Activated CD8-positive, alpha-beta memory T cell treated with anti-CD3 and anti-CD28 coated beads, Interleukin-2, amount 50 U/mL, for 1 hour (primary cell): ENCODE results near the gene XYLT2.
"Not testable (repeated sequence)": the region's sequence is repeated elsewhere in the genome, so short reads cannot be mapped to it uniquely, and the experiment has no call there.

Experiments
- DNase-seq: peaks from one replicate; pipeline ENCODE4 v3.0.0-alpha.2; 2020; ENCODE audit errors: extremely low read depth

The XYLT2 gene

DNA sequence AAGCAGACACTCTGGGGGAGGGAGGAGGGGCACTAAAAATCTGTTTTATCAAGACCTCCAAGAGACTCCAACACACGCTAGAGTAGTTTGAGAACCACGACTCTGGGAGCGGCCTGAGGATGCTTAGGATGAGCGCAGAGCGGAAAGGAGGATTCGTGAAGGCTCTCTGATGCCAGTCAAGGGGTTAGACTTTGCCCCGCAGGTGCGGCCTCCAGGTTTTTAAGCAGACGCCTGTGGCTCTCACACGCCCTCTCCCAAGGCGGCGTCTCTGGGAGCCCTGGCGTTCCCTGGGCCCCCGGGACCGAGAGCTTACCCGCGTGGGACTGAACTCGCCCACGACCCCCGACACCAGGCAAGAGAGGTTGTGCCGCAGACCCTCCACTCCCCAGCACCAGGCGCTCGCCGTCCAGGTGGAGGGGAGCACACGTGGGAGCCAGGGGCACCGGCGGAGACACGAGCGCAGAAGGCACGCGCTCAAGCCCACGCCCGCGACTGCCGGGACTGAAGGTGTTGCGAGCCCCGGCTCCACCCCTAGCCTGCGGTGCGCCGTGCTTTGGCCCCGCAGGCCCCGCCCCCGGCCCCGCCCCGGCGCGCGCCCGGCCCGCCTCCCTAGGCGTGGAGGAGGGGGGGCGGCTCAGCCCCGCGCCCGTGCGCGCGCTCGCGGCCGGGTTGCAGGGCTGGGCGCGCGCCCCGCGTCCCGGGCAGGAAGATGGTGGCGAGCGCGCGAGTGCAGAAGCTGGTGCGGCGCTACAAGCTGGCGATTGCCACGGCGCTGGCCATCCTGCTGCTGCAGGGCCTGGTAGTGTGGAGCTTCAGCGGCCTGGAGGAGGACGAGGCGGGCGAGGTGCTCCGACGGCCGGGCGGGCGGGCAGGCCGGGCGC, at the start of gene XYLT2:
Gene XYLT2 (plus strand): TSS at position 695 of the 881 bp plus-strand sequence. CDS start 15 bp downstream, at position 710.
- peak; percentile 54 for DNase-seq

DNA sequence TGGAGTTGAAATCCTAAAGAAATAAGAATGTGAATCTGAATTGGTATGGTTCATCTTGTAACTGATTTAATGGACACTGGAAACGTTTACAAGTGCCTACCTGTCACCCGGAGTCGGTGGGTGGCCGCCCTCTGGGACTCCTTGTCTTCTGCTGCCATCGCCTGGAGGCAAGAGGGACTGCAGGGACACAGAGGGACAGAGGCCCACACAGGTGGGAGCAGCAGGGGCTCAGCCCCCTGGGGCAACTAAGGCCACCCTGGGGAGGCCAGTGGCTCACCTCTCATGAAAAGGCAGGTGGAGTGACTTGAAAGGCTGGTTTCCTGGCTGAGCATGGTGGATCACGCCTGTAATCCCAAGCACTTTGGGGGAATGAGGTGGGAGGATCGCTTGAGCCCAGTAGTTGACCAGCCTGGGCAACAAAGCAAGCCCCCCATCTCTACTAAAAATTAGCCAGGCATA, 48.5 kb upstream of the XYLT2 start:
- peak; percentile 40 for DNase-seq

- DNase-seq = no peak
Observed at GRCh38 chr17:50298018-50298417, 47.9 kb upstream of the XYLT2 start.

- no peak for DNase-seq
Observed at GRCh38 chr17:50299776-50300175, 46.1 kb upstream of the XYLT2 start.

- not testable (repeated sequence) for DNase-seq
Observed at GRCh38 chr17:50300824-50301223, 45.1 kb upstream of the XYLT2 start.

DNA sequence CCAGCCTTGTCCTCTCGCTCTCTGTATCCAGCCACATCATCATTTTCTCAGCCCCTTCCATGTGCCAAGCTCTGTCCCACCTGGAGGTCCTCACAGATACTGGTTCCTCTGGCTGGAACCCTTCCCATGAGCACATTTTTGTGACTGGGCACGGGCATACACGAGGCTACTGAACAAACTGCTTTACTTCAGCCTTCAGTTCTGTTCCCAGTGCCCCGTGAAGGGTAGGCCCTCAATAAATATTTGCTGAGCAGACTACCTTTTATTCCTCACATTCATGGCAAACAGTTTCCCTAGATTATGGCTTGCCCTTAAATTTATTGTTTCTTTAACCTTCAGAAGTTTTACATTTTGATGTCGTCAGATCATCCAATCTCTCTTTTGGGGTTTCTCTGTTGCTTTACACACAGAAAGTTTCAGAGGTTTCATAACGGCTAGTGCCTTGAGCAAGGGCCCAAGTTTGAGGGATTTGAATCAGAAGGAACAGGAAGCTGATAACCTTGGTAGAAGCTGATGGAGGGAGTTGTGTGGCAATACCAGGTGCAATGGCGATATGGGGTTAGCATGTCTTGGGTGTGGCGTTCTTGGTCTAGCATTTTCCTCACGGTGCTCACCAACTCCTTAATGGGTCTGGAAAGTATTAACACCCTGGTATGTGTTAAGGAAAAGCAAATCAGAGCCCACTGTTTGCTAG, 43.9 kb upstream of the XYLT2 start:
- no peak for DNase-seq

- DNase-seq = no peak
Observed at GRCh38 chr17:50303051-50303450, 42.9 kb upstream of the XYLT2 start.

DNA sequence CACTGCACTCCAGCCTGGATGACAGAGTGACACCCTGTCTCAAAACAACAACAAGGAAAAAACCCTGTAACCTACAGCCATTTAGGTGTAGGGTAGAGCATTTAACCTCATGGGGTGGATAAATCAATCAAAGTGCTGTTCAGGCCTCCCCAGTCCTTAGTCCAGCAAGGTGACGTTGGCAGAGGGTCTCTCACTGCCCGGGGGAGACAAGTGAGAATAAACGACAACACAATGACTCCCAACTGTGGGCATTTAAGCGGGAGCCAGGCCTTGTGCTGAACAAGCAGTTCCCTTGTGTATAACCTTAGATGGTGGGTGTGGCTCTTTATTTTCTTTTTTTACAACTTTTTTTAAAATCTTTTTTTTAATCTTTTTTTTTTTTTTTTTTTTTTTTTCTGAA, 42.3 kb upstream of the XYLT2 start:
- DNase-seq = no peak

DNA sequence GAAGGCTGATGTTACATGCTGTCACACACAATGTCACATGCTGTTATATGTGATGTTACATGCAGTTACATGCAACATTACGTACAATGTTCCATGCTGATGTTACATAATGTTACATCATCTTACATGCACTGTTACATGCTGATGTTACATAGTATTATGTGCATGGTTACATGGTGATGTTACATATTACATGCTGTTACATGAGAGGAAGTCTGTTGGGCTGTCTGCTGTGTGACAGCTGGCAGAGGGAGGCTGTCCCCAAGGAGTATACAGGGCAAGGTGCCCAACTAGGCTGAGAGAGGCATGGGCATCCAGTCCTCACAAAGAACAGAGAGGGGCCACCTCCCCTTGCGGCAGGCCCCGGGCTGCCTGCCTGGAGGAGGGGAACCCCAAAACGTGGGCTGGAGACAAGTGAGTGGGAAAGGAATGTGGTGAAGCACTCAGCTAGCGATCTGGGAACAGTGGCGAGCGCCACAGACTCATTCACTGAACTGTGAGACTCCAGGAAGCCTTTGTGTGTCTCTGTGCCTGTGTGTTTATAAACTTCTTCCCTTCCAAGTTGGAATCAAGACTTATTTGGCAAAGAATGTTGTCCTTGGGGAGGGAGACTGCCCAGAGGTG, 41.0 kb upstream of the XYLT2 start:
- DNase-seq = no peak

GRCh38 chr17:50307654-50308053, 38.3 kb upstream of the XYLT2 start:
- DNase-seq = no peak

DNA sequence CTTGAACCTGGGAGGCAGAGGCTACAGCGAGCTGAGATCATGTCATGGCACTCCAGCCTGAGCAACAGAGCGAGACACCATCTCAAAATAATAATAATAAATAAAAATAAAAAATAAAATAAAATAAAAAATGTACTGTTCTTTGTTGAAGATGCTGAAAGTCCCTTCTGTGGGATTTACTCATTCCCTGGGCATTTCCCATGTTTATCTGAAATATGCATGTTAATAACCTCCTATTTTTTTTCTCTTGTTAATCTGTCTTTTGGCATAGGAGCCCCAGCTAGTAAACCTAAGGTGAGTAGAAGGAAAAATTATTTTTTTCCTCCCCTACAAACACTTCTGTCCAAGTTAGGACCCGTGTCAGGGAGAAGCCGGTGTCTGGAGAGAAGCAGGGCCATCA, 37.3 kb upstream of the XYLT2 start:
- no peak for DNase-seq

DNA sequence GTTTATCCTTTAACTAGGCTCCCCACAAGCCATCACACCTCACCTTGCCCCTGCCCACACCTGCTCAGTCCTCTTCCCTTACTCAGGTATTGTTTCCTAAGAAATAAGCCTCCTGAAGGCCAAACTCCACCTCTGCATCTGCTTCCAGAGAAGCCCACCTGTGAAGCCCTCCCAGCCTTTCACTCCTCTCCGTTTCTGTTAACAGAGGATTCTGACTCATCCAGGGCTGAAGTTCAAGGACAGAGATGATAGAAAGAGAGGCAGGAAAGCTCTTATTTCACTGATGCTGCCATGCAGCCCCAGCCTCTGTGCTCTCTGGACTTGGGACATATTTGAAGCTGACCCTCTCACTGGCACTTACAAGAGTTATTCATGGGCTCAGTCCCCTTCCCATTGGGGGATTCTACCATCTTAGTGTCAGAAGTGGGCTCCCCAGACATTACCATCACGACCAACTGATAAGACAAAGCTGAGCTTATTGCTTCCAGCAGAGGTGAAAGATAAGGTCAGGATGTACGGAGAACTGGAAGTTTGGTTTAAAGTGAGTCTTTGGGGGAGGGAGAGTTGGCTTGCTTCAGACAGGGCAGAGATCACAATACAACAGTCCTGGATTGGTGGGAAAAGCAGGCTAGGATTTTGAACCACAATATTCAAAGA, 35.3 kb upstream of the XYLT2 start:
- DNase-seq = no peak

DNA sequence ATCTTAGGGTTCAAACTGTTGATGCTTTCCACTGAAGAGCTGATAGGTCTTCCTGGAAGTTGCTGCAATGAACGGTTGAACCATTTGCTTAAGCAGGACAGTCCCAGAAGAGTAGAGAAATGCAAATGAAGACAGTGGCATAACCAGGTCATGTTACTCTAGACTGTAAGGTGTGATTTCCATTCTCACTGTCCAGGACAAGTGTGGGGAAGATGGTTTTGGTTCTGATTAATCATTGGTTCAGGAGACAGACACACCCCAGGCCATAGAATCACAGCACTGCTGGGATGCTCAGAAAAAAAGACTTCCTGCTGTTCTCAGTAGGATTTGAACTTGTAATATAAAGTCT, 34.8 kb upstream of the XYLT2 start:
- DNase-seq = no peak

DNA sequence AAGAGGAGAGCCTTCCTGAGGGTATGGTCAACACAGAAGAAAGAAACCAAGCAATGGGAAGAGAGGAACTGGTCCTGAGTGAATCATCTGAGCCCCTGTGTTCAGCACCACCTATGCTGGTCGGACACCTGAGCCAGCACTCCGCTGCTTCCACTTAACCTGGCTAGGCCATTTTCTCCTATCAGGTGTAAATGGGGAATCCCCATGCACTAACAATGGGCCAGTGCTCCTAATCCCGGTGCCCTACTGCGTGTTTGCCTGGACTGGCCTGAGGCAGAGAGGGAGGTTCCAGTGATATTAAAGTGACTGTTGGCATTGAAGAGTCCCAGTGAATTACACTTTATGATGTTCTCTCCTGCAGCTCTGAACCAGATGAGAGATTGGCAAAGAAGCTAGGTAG, 34.4 kb upstream of the XYLT2 start:
- DNase-seq = no peak

- no peak for DNase-seq
Observed at GRCh38 chr17:50312308-50312707, 33.6 kb upstream of the XYLT2 start.

- DNase-seq = no peak
Observed at GRCh38 chr17:50314456-50315011, 31.4 kb upstream of the XYLT2 start.

DNA sequence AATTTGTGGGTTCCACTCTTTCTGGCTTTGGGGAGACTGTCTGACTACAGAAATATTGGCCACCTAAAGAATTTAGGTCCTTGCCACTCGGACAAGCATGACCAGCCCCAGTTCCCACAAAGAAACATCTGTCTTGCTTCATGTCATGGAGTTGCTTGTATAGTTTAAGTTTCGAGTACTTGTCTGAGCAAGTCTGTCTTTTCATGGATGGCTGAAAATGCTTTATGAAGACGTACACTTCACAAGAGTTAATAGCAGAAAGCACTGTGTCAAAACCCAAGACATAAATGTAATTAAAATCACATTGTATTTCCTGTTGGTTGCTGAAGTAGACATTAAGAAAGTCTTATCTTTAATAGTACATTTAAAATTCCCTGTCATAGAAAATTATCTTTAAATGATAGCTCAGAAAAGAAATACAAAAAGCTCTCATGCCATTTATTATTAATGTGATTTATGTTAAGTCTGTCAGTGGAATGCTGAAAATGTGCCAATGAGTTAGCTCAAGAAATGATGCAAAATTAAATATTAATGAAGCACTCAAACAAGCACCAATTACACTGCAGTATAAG, 29.8 kb upstream of the XYLT2 start:
- no peak for DNase-seq

DNA sequence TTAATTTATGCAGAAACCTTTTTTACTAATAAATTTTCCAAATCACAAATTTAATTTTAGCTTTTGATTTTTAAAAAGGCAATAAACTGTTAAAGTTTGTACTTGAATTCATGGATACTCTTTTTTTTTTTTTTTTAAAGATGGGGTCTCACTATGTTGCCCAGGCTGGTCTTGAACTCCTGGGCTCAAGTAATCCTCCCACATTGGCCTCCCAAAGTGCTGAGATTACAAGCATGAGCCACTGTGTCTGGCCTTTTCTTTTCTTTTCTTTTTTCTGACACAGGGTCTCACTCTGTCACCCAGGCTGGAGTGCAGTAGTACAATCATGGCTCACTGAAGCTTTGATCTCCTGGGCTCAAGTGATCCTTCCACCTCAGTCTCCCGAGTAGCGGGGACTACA, 29.3 kb upstream of the XYLT2 start:
- not testable (repeated sequence) for DNase-seq

- no peak for DNase-seq
Observed at GRCh38 chr17:50317121-50317520, 28.8 kb upstream of the XYLT2 start.

- DNase-seq = no peak
Observed at GRCh38 chr17:50318501-50319285, 27.2 kb upstream of the XYLT2 start.
